Body of pancreas (tissue), 4 donors: ENCODE results near the gene CBX4.

Experiments used
- POLR2A ChIP-seq, 3 donors: fragments of 450-650 bp; IDR thresholded peaks; one replicate each; pipeline ENCODE4 v1.6.1; 2016; ENCODE audit warnings: antibody characterized with exemption in 3 of 3, mild to moderate bottlenecking in 2 of 3
- TF ChIP-seq, protein P1 (sequence below), 7 experiments: fragments of 450-650 bp in 4 of 7; fragments of 200-600 bp in 3 of 7; sonication (generic) in 3 of 7; IDR thresholded peaks; one replicate each; pipeline ENCODE4 v1.5.1; 2016 to 2019; ENCODE audit warnings: antibody characterized with exemption in 7 of 7

DNA sequence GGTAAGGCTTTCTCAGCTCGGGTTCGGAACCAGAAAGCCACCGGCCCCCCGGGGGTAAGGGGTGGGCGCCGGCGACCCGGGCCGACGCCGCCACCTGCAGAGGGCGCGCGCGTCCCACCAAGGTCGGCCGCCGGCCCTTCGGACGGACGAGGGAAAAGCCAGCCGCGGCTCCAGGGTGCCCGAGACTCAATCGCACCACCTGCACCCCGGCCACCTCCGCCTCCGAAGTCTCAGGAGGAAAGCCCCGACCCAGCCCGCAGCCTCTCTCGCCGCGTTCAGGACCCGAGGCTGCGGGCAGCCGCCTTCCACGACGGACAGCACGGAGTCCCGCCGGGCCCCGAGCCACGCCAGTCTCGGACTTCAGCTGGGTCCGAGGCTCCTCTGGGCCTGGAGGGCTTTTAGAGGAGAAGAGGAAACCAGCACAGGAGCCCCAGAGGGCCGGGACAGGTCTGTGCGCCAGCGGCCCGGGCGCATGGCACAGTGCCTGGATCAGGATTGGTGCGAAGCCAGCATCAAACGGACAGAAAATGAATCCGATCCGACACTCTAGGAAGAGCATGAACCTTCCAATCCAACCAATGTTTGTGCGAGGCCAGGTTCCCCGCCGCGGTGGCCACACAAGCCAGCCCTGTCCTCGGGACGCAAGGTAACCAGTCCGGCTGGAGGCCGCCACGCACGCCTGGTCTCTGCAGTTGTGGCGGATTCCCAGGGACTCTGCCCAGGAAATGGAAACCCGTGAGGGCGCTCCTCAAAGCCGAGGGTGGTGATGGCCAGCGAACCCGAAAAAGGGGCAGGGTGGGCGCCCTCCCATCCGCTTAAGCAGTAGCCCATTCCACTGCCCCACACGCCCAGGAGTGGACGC is 49.1 kb downstream of the CBX4 start:
- no peak for TF ChIP-seq POLR2A (IDR thresholded peaks at IDR 0.05)
- TF ChIP-seq, protein P1, sequence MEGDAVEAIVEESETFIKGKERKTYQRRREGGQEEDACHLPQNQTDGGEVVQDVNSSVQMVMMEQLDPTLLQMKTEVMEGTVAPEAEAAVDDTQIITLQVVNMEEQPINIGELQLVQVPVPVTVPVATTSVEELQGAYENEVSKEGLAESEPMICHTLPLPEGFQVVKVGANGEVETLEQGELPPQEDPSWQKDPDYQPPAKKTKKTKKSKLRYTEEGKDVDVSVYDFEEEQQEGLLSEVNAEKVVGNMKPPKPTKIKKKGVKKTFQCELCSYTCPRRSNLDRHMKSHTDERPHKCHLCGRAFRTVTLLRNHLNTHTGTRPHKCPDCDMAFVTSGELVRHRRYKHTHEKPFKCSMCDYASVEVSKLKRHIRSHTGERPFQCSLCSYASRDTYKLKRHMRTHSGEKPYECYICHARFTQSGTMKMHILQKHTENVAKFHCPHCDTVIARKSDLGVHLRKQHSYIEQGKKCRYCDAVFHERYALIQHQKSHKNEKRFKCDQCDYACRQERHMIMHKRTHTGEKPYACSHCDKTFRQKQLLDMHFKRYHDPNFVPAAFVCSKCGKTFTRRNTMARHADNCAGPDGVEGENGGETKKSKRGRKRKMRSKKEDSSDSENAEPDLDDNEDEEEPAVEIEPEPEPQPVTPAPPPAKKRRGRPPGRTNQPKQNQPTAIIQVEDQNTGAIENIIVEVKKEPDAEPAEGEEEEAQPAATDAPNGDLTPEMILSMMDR (IDR thresholded peaks at IDR 0.05): peak; percentile 55 to 68 (median 59)
